HCT116 (cell line): ENCODE results near the gene MAP2K1.

Source experiments
- CEBPB ChIP-seq: IDR thresholded peaks from 2 replicates; pipeline ENCODE4 v1.6.1; 2012; ENCODE audit warnings: low read depth
- POLR2A ChIP-seq: IDR thresholded peaks from 2 replicates; pipeline ENCODE4 v1.7.0; 2011; ENCODE audit warnings: borderline replicate concordance; ENCODE audit not compliant: insufficient read depth, insufficient read length; ENCODE audit errors: extremely low read depth
- POLR2AphosphoS5 ChIP-seq: IDR thresholded peaks from 2 replicates; pipeline ENCODE4 v1.6.1; 2011; ENCODE audit warnings: mild to moderate bottlenecking, low read depth, low read length, moderate library complexity
- RAD21 ChIP-seq: IDR thresholded peaks from 2 replicates; pipeline ENCODE4 v1.6.1; 2012; ENCODE audit warnings: low read depth, mild to moderate bottlenecking
- SIN3A ChIP-seq: IDR thresholded peaks from 2 replicates; pipeline ENCODE4 v1.6.1; 2012; ENCODE audit warnings: low read depth
- SP1 ChIP-seq: IDR thresholded peaks from 2 replicates; pipeline ENCODE4 v1.6.1; 2012; ENCODE audit warnings: low read depth
- TCF7L2 ChIP-seq: IDR thresholded peaks from 2 replicates; pipeline ENCODE4 v1.7.0; 2011; ENCODE audit warnings: borderline replicate concordance, inconsistent platforms; ENCODE audit not compliant: insufficient read depth, insufficient read length; ENCODE audit errors: extremely low read depth
- TF ChIP-seq, protein P1 (sequence below), 3 experiments: fragments of 200-600 bp in 1 of 3; sonication (generic) in 1 of 3; IDR thresholded peaks in 2 of 3; conservative IDR thresholded peaks in 1 of 3; 2 replicates each; pipeline ENCODE4 v1.5.1; 2012 to 2017; ENCODE audit warnings: low read depth in 2 of 3, low read length in 2 of 3, antibody characterized with exemption in 1 of 3, borderline replicate concordance in 1 of 3, control low read depth in 1 of 3, mild to moderate bottlenecking in 1 of 3, mixed read lengths in 1 of 3, mixed run types in 1 of 3, moderate library complexity in 1 of 3; ENCODE audit not compliant: insufficient read depth in 1 of 3
- TF ChIP-seq, protein P2 (sequence below): IDR thresholded peaks from 2 replicates; pipeline ENCODE4 v1.6.1; 2011; ENCODE audit warnings: mild to moderate bottlenecking, low read length, moderate library complexity; ENCODE audit not compliant: insufficient replicate concordance; ENCODE audit errors: extremely low read depth

DNA sequence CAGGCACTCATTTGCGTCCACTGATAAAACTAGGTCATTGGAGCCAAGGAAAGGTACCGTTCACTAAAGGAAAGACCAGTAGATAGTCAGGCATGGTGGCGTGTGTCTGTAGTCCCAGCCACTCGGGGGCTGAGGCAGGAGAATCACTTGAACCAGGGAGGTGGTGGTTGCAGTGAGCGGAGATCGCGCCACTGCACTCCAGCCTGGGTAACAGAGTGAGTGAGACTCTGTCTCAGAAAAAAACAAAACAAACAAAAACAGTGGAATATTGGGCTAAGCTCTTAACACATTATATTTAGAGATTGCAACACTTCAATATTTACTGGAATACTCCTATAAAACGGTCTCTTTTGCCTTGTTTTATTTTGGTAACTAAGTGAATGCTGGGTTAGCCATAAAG is 17.4 kb downstream of the MAP2K1 start:
- TF ChIP-seq, protein P1, sequence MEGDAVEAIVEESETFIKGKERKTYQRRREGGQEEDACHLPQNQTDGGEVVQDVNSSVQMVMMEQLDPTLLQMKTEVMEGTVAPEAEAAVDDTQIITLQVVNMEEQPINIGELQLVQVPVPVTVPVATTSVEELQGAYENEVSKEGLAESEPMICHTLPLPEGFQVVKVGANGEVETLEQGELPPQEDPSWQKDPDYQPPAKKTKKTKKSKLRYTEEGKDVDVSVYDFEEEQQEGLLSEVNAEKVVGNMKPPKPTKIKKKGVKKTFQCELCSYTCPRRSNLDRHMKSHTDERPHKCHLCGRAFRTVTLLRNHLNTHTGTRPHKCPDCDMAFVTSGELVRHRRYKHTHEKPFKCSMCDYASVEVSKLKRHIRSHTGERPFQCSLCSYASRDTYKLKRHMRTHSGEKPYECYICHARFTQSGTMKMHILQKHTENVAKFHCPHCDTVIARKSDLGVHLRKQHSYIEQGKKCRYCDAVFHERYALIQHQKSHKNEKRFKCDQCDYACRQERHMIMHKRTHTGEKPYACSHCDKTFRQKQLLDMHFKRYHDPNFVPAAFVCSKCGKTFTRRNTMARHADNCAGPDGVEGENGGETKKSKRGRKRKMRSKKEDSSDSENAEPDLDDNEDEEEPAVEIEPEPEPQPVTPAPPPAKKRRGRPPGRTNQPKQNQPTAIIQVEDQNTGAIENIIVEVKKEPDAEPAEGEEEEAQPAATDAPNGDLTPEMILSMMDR (IDR thresholded peaks at IDR 0.05 in 2 of 3, conservative IDR thresholded peaks at IDR 0.05 in 1 of 3; ENCODE audit: borderline replicate concordance in 1 of 3, insufficient read depth in 1 of 3, low read depth in 2 of 3, low read length in 2 of 3): no peak
- TF ChIP-seq POLR2A (no peak), SIN3A (no peak), TCF7L2 (no peak), RAD21 (no peak), POLR2AphosphoS5 (no peak), SP1 (no peak), CEBPB (no peak)
- TF ChIP-seq, protein P2, sequence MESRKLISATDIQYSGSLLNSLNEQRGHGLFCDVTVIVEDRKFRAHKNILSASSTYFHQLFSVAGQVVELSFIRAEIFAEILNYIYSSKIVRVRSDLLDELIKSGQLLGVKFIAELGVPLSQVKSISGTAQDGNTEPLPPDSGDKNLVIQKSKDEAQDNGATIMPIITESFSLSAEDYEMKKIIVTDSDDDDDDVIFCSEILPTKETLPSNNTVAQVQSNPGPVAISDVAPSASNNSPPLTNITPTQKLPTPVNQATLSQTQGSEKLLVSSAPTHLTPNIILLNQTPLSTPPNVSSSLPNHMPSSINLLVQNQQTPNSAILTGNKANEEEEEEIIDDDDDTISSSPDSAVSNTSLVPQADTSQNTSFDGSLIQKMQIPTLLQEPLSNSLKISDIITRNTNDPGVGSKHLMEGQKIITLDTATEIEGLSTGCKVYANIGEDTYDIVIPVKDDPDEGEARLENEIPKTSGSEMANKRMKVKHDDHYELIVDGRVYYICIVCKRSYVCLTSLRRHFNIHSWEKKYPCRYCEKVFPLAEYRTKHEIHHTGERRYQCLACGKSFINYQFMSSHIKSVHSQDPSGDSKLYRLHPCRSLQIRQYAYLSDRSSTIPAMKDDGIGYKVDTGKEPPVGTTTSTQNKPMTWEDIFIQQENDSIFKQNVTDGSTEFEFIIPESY: no peak
